ENCODE results near the gene DAB2.
"Not testable (repeated sequence)": the region's sequence is repeated elsewhere in the genome, so short reads cannot be mapped to it uniquely, and the experiment has no call there.

DNA sequence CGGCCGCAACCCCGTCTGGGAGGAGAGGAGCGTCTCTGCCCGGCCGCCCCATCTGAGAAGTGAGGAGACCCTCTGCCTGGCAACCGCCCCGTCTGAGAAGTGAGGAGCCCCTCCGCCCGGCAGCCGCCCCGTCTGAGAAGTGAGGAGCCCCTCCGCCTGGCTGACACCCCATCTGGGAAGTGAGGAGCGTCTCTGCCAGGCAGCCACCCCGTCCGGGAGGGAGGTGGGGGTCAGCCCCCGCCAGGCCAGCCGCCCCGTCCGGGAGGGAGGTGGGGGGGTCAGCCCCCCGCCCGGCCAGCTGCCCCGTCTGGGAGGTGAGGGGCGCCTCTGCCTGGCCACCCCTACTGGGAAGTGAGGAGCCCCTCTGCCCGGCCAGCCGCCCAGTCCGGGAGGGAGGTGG is 90.5 kb downstream of the DAB2 start:
- TF ChIP-seq, protein P1, sequence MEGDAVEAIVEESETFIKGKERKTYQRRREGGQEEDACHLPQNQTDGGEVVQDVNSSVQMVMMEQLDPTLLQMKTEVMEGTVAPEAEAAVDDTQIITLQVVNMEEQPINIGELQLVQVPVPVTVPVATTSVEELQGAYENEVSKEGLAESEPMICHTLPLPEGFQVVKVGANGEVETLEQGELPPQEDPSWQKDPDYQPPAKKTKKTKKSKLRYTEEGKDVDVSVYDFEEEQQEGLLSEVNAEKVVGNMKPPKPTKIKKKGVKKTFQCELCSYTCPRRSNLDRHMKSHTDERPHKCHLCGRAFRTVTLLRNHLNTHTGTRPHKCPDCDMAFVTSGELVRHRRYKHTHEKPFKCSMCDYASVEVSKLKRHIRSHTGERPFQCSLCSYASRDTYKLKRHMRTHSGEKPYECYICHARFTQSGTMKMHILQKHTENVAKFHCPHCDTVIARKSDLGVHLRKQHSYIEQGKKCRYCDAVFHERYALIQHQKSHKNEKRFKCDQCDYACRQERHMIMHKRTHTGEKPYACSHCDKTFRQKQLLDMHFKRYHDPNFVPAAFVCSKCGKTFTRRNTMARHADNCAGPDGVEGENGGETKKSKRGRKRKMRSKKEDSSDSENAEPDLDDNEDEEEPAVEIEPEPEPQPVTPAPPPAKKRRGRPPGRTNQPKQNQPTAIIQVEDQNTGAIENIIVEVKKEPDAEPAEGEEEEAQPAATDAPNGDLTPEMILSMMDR (IDR thresholded peaks at IDR 0.05; ENCODE audit: low read depth, low read length, poor library complexity, severe bottlenecking): not testable (repeated sequence)
- not testable (repeated sequence) for TF ChIP-seq EZH2phosphoT487 (IDR thresholded peaks at IDR 0.05; ENCODE audit: borderline replicate concordance, low read length)
